Measurements from ENCODE around the gene PHTF2.

DNA sequence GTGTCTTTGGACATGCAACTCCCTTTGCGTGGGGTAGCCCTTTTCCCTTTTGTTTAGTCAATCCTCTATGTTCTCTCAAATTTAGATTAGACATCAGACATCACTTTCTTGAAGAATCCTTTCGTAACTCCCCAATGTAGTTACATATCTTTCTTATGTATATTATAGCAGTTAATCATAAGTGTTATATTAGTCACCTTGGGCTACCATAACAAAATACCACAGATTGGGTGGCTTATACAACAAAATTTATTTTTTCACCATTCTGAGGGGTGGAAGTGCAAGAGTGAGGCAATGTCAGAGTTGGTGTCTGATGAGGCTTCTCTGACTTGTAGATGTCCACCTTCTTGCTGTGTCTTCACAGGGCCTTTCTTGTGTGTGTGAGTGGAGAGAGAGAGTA is 105.7 kb downstream of the PHTF2 start:
- TF ChIP-seq POLR2A (IDR thresholded peaks at IDR 0.05; ENCODE audit: low read depth, low read length) (no peak), POLR2AphosphoS5 (IDR thresholded peaks at IDR 0.05; ENCODE audit: low read depth, low read length) (no peak), TAF1 (IDR thresholded peaks at IDR 0.05; ENCODE audit: low read depth, low read length) (no peak), PAX5 (IDR thresholded peaks at IDR 0.05; ENCODE audit: insufficient read depth, low read length, severe bottlenecking) (no peak)

Measured in GM12891 (cell line).